Measurements from ENCODE around the gene CD300A.

CD300A gene

GRCh38 chr17:74512624-74513091, 46.2 kb downstream of the CD300A start:
- POLR2A ChIA-PET = no interaction called here
- no peak overlapping the region for H3K27ac ChIP-seq (ENCODE audit: extremely low read depth, low read depth, low read length)
- H3K4me3 ChIP-seq (ENCODE audit: low read depth, low read length) = no peak overlapping the region
- CTCF ChIA-PET = interaction anchor here (1.5 to 1.9 kb wide), 2 partner anchors 10 to 55 kb away, joined by 6 to 8 read pairs; no protein-coding TSS in a partner anchor
- H3K9me3 ChIP-seq (ENCODE audit: control insufficient read depth, insufficient read depth, low read depth, low read length) = no peaks in the 10 kb centered on the region
- TF ChIP-seq ZNF23 (tag by site-specific recombination; IDR thresholded peaks at IDR 0.05; ENCODE audit: borderline replicate concordance) (no peak), ZNF175 (tag by site-specific recombination; IDR thresholded peaks at IDR 0.05) (no peak), ZNF704 (tag by site-specific recombination; IDR thresholded peaks at IDR 0.05) (no peak), SCRT1 (tag by site-specific recombination; IDR thresholded peaks at IDR 0.05; ENCODE audit: borderline replicate concordance) (no peak), SP2 (tag by site-specific recombination; IDR thresholded peaks at IDR 0.05) (no peak), ZNF837 (tag by site-specific recombination; IDR thresholded peaks at IDR 0.05) (no peak), GFI1B (tag by site-specific recombination; IDR thresholded peaks at IDR 0.05) (no peak), HOXD13 (CRISPR knock-in tag; IDR thresholded peaks at IDR 0.05; ENCODE audit: borderline replicate concordance) (no peak)
- H3K4me1 ChIP-seq (ENCODE audit: control insufficient read depth, insufficient read depth, low read length) = no peaks in the 10 kb centered on the region
- no peaks in the 10 kb centered on the region for H3K36me3 ChIP-seq (ENCODE audit: control insufficient read depth in 2 of 2, insufficient read depth in 1 of 2, low read length in 2 of 2)

GRCh38 chr17:74513987-74514631, 47.7 kb downstream of the CD300A start:
- ChIA-PET POLR2A (no interaction called here), CTCF (no interaction called here)
- Histone ChIP-seq H3K36me3 (ENCODE audit: control insufficient read depth in 2 of 2, insufficient read depth in 1 of 2, low read length in 2 of 2) (no peaks in the 10 kb centered on the region), H3K4me1 (ENCODE audit: control insufficient read depth, insufficient read depth, low read length) (no peaks in the 10 kb centered on the region), H3K9me3 (ENCODE audit: control insufficient read depth, insufficient read depth, low read depth, low read length) (no peaks in the 10 kb centered on the region), H3K4me3 (ENCODE audit: low read depth, low read length) (no peak overlapping the region), H3K27ac (ENCODE audit: extremely low read depth, low read depth, low read length) (no peak overlapping the region)
- TF ChIP-seq ZNF596 (tag by site-specific recombination; IDR thresholded peaks at IDR 0.05) (no peak), ZNF341 (tag by site-specific recombination; IDR thresholded peaks at IDR 0.05; ENCODE audit: low read depth) (no peak), ZBTB1 (tag by site-specific recombination; IDR thresholded peaks at IDR 0.05) (peak; percentile 75; the same call in 1 of the 2 replicates), AEBP2 (tag by site-specific recombination; IDR thresholded peaks at IDR 0.05; ENCODE audit: borderline replicate concordance) (no peak), ZNF521 (tag by site-specific recombination; IDR thresholded peaks at IDR 0.05) (no peak), REST (tag by site-specific recombination; IDR thresholded peaks at IDR 0.05) (peak; percentile 51; the same call in 1 of the 2 replicates), ZNF239 (tag by site-specific recombination; IDR thresholded peaks at IDR 0.05) (peak; percentile 91), ZNF548 (tag by site-specific recombination; IDR thresholded peaks at IDR 0.05) (no peak), CTCF (tag by site-specific recombination; IDR thresholded peaks at IDR 0.05) (no peak), ZNF747 (tag by site-specific recombination; IDR thresholded peaks at IDR 0.05) (peak; percentile 99), PRDM10 (tag by site-specific recombination; IDR thresholded peaks at IDR 0.05) (peak; percentile 42; the same call in 1 of the 2 replicates), GLI2 (tag by site-specific recombination; IDR thresholded peaks at IDR 0.05; ENCODE audit: borderline replicate concordance, low read depth) (no peak; the same call in 1 of the 2 replicates), HOXA7 (CRISPR knock-in tag; IDR thresholded peaks at IDR 0.05; ENCODE audit: borderline replicate concordance) (no peak), SP3 (tag by site-specific recombination; IDR thresholded peaks at IDR 0.05) (peak; percentile 92), ZFP37 (tag by site-specific recombination; IDR thresholded peaks at IDR 0.05) (peak; percentile 92; the same call in 1 of the 2 replicates)
